H9 (cell line): ENCODE results near the gene NT5DC3. TPM values are rescaled to one million over a fixed set of nuclear protein-coding genes. Genes with fewer than 3 reads are reported as not detected.

Experiments used
- DNase-seq: peaks from one replicate; pipeline ENCODE4 v3.0.0-alpha.2; 2017
- H2AFZ ChIP-seq: one replicate; pipeline ENCODE4 v1.6.1; 2013; ENCODE audit warnings: mild to moderate bottlenecking, low read length, control low read depth, moderate library complexity
- H2AK5ac ChIP-seq: 2 replicates; pipeline ENCODE4 v1.6.1; 2013; ENCODE audit warnings: low read length, control low read depth, mixed read lengths; ENCODE audit not compliant: insufficient read length
- H2BK120ac ChIP-seq: one replicate; pipeline ENCODE4 v1.6.1; 2013; ENCODE audit warnings: low read depth, mild to moderate bottlenecking, low read length, control low read depth, inconsistent platforms; ENCODE audit not compliant: poor library complexity, severe bottlenecking
- H2BK12ac ChIP-seq: 2 replicates; pipeline ENCODE4 v1.6.1; 2013; ENCODE audit warnings: low read length, control low read depth, mixed read lengths, low read depth; ENCODE audit not compliant: insufficient read length
- H2BK15ac ChIP-seq: 2 replicates; pipeline ENCODE4 v1.6.1; 2013; ENCODE audit warnings: low read depth, low read length, control low read depth
- H2BK20ac ChIP-seq: one replicate; pipeline ENCODE4 v1.6.1; 2013; ENCODE audit warnings: low read depth, mild to moderate bottlenecking, low read length, control low read depth, inconsistent platforms; ENCODE audit not compliant: poor library complexity, severe bottlenecking
- H2BK5ac ChIP-seq: 2 replicates; pipeline ENCODE4 v1.6.1; 2013; ENCODE audit warnings: low read length, control low read depth, mixed read lengths; ENCODE audit not compliant: insufficient read length
- H3K14ac ChIP-seq: 2 replicates; pipeline ENCODE4 v1.6.1; 2013; ENCODE audit warnings: low read length, control low read depth; ENCODE audit not compliant: insufficient read depth
- H3K18ac ChIP-seq: 2 replicates; pipeline ENCODE4 v1.6.1; 2013; ENCODE audit warnings: low read depth, mild to moderate bottlenecking, mixed read lengths, low read length, control low read depth; ENCODE audit not compliant: insufficient read length
- H3K23ac ChIP-seq: 2 replicates; pipeline ENCODE4 v1.6.1; 2013; ENCODE audit warnings: low read length, control low read depth, mixed read lengths, low read depth; ENCODE audit not compliant: insufficient read length
- H3K23me2 ChIP-seq: 2 replicates; pipeline ENCODE4 v1.6.1; 2013; ENCODE audit warnings: low read depth, mild to moderate bottlenecking, mixed read lengths, low read length, control low read depth; ENCODE audit not compliant: insufficient read length, poor library complexity, severe bottlenecking
- H3K27ac ChIP-seq: 2 replicates; pipeline ENCODE4 v1.5.1; 2013; ENCODE audit warnings: low read length, control low read depth, mixed read lengths, low read depth; ENCODE audit not compliant: insufficient read length
- H3K27me3 ChIP-seq: 2 replicates; pipeline ENCODE4 v1.6.1; 2013; ENCODE audit warnings: low read length, control low read depth, inconsistent platforms; ENCODE audit not compliant: insufficient read depth
- H3K4ac ChIP-seq: 2 replicates; pipeline ENCODE4 v1.6.1; 2013; ENCODE audit warnings: low read depth, mild to moderate bottlenecking, control low read depth, inconsistent platforms, low read length, moderate library complexity
- H3K4me1 ChIP-seq: 2 replicates; pipeline ENCODE4 v1.6.1; 2013; ENCODE audit warnings: low read length, control low read depth, inconsistent platforms; ENCODE audit not compliant: insufficient read depth
- H3K4me2 ChIP-seq: 2 replicates; pipeline ENCODE4 v1.6.1; 2013; ENCODE audit warnings: low read length, control low read depth, mixed read lengths; ENCODE audit not compliant: insufficient read length, insufficient read depth
- H3K56ac ChIP-seq: 2 replicates; pipeline ENCODE4 v1.6.1; 2013; ENCODE audit warnings: low read depth, mild to moderate bottlenecking, mixed read lengths, low read length, control low read depth; ENCODE audit not compliant: insufficient read length
- H3K79me1 ChIP-seq: 2 replicates; pipeline ENCODE4 v1.6.1; 2013; ENCODE audit warnings: low read depth, mild to moderate bottlenecking, moderate library complexity, low read length, control low read depth, inconsistent platforms; ENCODE audit not compliant: insufficient read depth, poor library complexity, severe bottlenecking
- H3K79me2 ChIP-seq: 2 replicates; pipeline ENCODE4 v1.6.1; 2013; ENCODE audit warnings: low read length, control low read depth, inconsistent platforms; ENCODE audit not compliant: insufficient read depth
- H3K9ac ChIP-seq: 2 replicates; pipeline ENCODE4 v1.6.1; 2013; ENCODE audit warnings: low read length, control low read depth, mixed read lengths; ENCODE audit not compliant: insufficient read length; ENCODE audit errors: extremely low read depth
- H3K9me3 ChIP-seq: one replicate; pipeline ENCODE4 v1.6.1; 2013; ENCODE audit warnings: low read depth, low read length, inconsistent platforms; ENCODE audit not compliant: control insufficient read depth
- H3T11ph ChIP-seq: one replicate; pipeline ENCODE4 v1.6.1; 2013; ENCODE audit warnings: mild to moderate bottlenecking, low read length, control low read depth, inconsistent platforms
- H4K20me1 ChIP-seq: one replicate; pipeline ENCODE4 v1.6.1; 2013; ENCODE audit not compliant: control insufficient read depth, insufficient read length, insufficient read depth
- H4K5ac ChIP-seq: 2 replicates; pipeline ENCODE4 v1.6.1; 2013; ENCODE audit warnings: low read depth, mild to moderate bottlenecking, mixed read lengths, low read length, control low read depth; ENCODE audit not compliant: insufficient read length
- H4K8ac ChIP-seq: replicated peaks from 2 replicates; pipeline ENCODE4 v1.6.1; 2013; ENCODE audit warnings: low read length, control low read depth, mixed read lengths, low read depth; ENCODE audit not compliant: insufficient read length
- H4K91ac ChIP-seq: 2 replicates; pipeline ENCODE4 v1.6.1; 2013; ENCODE audit warnings: low read depth, mild to moderate bottlenecking, moderate library complexity, mixed read lengths, low read length, control low read depth; ENCODE audit not compliant: insufficient read length
- H3K27ac Mint-ChIP-seq, 3 experiments: 2 replicates in 2 of 3; 3 replicates in 1 of 3; pipeline ENCODE4 v1.8.0; 2020 to 2021; ENCODE audit warnings: mixed read lengths in 3 of 3, mild to moderate bottlenecking in 1 of 3, moderate library complexity in 1 of 3
- H3K27me3 Mint-ChIP-seq: 2 replicates; pipeline ENCODE4 v1.8.0; 2021; ENCODE audit warnings: low read depth, mild to moderate bottlenecking, moderate library complexity, mixed read lengths
- H3K36me3 Mint-ChIP-seq, 3 experiments: 2 replicates in 2 of 3; 3 replicates in 1 of 3; pipeline ENCODE4 v1.8.0; 2020 to 2021; ENCODE audit warnings: low read depth in 3 of 3, mixed read lengths in 3 of 3; ENCODE audit not compliant: insufficient read depth in 1 of 3
- H3K4me1 Mint-ChIP-seq, 2 experiments: 2 replicates each; pipeline ENCODE4 v1.8.0; 2020; ENCODE audit warnings: mixed read lengths in 2 of 2
- H3K4me3 Mint-ChIP-seq, 2 experiments: 2 replicates in 1 of 2; 3 replicates in 1 of 2; pipeline ENCODE4 v1.8.0; 2020 to 2021; ENCODE audit warnings: mild to moderate bottlenecking in 2 of 2, mixed read lengths in 2 of 2, moderate library complexity in 1 of 2
- H3K9me3 Mint-ChIP-seq, 2 experiments: 2 replicates in 1 of 2; 3 replicates in 1 of 2; pipeline ENCODE4 v1.8.0; 2020; ENCODE audit warnings: mild to moderate bottlenecking in 2 of 2, mixed read lengths in 2 of 2, moderate library complexity in 1 of 2
- WGBS: extraction: QIAGEN DNeasy Blood & Tissue Kit; methylation state at CpG from one replicate; pipeline ENCODE4 v1.1.7; 2013; ENCODE audit warnings: missing lambda C conversion rate, low lambda C conversion rate, mixed read lengths; ENCODE audit not compliant: insufficient read length; ENCODE audit errors: extremely low coverage; 5-methylcytosine and 5-hydroxymethylcytosine counted together
- total RNA-seq: library from RNA; stranded (reverse); gene quantifications from 2 replicates; pipeline ENCODE4 v1.2.1, GENCODE V29; 2021
- TF ChIP-seq, protein P1 (sequence below): fragments of 200-600 bp; sonication (generic); conservative IDR thresholded peaks from 3 replicates; pipeline ENCODE4 v1.8.0; 2021; ENCODE audit warnings: antibody characterized with exemption, mild to moderate bottlenecking

NT5DC3 gene
- total RNA-seq, 1 experiment from 2014 or later: 13.6 TPM

DNA sequence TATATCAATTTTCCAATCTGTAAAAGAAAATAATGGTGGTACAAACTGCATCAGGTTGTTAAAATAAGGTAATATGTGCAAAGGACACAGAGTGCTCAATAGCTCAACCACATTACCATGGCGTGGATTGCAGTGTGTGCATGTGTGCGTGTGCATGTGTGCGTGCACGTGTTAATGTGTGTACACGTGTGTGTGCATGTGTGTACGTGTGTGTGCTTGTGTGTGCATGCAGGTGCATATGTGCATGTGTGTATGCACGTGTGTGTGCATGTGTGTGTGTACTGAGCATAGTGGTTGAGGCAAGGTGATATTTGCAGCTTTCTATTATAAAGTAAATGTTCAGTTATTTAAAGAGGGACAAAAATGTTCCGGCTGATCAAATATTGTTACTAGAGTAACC, 115.6 kb downstream of the NT5DC3 start:
- no peaks in the 10 kb centered on the region for H3K36me3 Mint-ChIP-seq
- H3K18ac ChIP-seq: no peak overlapping the region
- H3K56ac ChIP-seq: no peak overlapping the region
- no peak overlapping the region for H4K8ac ChIP-seq
- TF ChIP-seq, protein P1, sequence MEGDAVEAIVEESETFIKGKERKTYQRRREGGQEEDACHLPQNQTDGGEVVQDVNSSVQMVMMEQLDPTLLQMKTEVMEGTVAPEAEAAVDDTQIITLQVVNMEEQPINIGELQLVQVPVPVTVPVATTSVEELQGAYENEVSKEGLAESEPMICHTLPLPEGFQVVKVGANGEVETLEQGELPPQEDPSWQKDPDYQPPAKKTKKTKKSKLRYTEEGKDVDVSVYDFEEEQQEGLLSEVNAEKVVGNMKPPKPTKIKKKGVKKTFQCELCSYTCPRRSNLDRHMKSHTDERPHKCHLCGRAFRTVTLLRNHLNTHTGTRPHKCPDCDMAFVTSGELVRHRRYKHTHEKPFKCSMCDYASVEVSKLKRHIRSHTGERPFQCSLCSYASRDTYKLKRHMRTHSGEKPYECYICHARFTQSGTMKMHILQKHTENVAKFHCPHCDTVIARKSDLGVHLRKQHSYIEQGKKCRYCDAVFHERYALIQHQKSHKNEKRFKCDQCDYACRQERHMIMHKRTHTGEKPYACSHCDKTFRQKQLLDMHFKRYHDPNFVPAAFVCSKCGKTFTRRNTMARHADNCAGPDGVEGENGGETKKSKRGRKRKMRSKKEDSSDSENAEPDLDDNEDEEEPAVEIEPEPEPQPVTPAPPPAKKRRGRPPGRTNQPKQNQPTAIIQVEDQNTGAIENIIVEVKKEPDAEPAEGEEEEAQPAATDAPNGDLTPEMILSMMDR: no peak
- no CpG with 5 or more reads among the region's 8 CpGs for WGBS
- H2AK5ac ChIP-seq: no peak overlapping the region
- no peaks in the 10 kb centered on the region for H3K79me1 ChIP-seq
- H3K27ac Mint-ChIP-seq: no peak overlapping the region
- DNase-seq: no peak
- H3K79me2 ChIP-seq: no peaks in the 10 kb centered on the region
- H2AFZ ChIP-seq: no peak overlapping the region
- no peaks in the 10 kb centered on the region for H3K9me3 ChIP-seq
- H3K9ac ChIP-seq: no peak overlapping the region
- H4K5ac ChIP-seq: no peak overlapping the region
- H3T11ph ChIP-seq: no peak overlapping the region
- peaks cover 2% of the 10 kb centered on the region for H4K20me1 ChIP-seq
- no peak overlapping the region for H3K14ac ChIP-seq
- no peaks in the 10 kb centered on the region for H3K23me2 ChIP-seq
- no peak overlapping the region for H2BK5ac ChIP-seq
- H3K4me2 ChIP-seq: no peak overlapping the region
- H2BK120ac ChIP-seq: no peak overlapping the region
- no peaks in the 10 kb centered on the region for H3K27me3 Mint-ChIP-seq
- H3K4me3 Mint-ChIP-seq: no peak overlapping the region
- no peaks in the 10 kb centered on the region for H3K9me3 Mint-ChIP-seq
- H4K91ac ChIP-seq: no peak overlapping the region
- H2BK15ac ChIP-seq: no peak overlapping the region
- H3K23ac ChIP-seq: no peak overlapping the region
- H2BK12ac ChIP-seq: no peak overlapping the region
- H2BK20ac ChIP-seq: no peak overlapping the region
- H3K4me1 ChIP-seq: no peaks in the 10 kb centered on the region
- H3K27me3 ChIP-seq: no peaks in the 10 kb centered on the region
- no peaks in the 10 kb centered on the region for H3K4me1 Mint-ChIP-seq
- H3K4ac ChIP-seq: no peak overlapping the region
- H3K27ac ChIP-seq: no peak overlapping the region

Other genes starting within 250 kb of the NT5DC3 start
- gene HSP90B1, start 89.2 kb upstream of the NT5DC3 start, total RNA-seq: 737 and 747 TPM in 2 replicates
- 70.3 and 72.4 TPM in 2 replicates for gene TDG, start 124.6 kb upstream of the NT5DC3 start, total RNA-seq
- gene GLT8D2, start 209.0 kb upstream of the NT5DC3 start, total RNA-seq: 2.9 and 3.8 TPM in 2 replicates
- 1.4 and 1.9 TPM in 2 replicates for gene HCFC2, start 223.3 kb upstream of the NT5DC3 start, total RNA-seq